ENCODE results near the gene GNG12.

Gene GNG12

GRCh38 chr1:67855444-67855843 is 22.2 kb upstream of the GNG12 start:
- DNase-seq (ENCODE audit: extremely low spot score), result no peak
- POLR2A ChIA-PET, result no interaction called here
- CTCF ChIA-PET, result no interaction called here
- no peak for TF ChIP-seq CTCF (IDR thresholded peaks at IDR 0.05; ENCODE audit: control extremely low read depth, extremely low read depth, low read depth, missing control alignments)

DNA sequence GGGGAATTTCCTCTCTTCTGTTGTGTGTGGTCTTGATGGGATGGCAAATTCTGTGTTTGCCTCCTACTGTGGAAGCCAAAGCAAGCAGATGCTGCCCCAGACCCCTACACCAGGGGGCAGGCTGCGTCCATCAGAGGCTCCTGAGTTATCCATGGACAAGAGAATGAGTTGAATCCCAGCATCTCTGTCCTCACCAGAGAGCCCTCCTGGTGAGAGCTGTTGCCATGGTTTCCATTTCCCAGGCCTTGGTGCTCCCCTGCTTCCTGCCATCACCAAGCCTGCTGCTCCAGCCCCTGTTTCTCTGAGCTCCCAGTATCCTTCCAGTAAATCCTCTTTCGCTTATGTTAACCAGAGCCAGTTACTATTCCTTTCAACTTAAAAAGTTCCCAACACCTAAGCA is 20.4 kb upstream of the GNG12 start:
- POLR2A ChIA-PET, result no interaction called here
- CTCF ChIA-PET, result interaction anchor here (0.6 to 1.4 kb wide), 4 partner anchors 12 to 292 kb away, joined by 3 to 4 read pairs (median 4); no protein-coding TSS in a partner anchor
- DNase-seq (ENCODE audit: extremely low spot score), result peak; percentile 22
- peak; percentile 43 for TF ChIP-seq CTCF (IDR thresholded peaks at IDR 0.05; ENCODE audit: control extremely low read depth, extremely low read depth, low read depth, missing control alignments)

GRCh38 chr1:67851800-67852199 is 18.5 kb upstream of the GNG12 start:
- ChIA-PET CTCF (interaction anchor here (1.5 to 3.8 kb wide), 8 partner anchors 10 to 265 kb away, joined by 4 to 52 read pairs (median 4); no protein-coding TSS in a partner anchor), POLR2A (no interaction called here)
- DNase-seq (ENCODE audit: extremely low spot score), result no peak
- TF ChIP-seq CTCF (IDR thresholded peaks at IDR 0.05; ENCODE audit: control extremely low read depth, extremely low read depth, low read depth, missing control alignments), result no peak

DNA sequence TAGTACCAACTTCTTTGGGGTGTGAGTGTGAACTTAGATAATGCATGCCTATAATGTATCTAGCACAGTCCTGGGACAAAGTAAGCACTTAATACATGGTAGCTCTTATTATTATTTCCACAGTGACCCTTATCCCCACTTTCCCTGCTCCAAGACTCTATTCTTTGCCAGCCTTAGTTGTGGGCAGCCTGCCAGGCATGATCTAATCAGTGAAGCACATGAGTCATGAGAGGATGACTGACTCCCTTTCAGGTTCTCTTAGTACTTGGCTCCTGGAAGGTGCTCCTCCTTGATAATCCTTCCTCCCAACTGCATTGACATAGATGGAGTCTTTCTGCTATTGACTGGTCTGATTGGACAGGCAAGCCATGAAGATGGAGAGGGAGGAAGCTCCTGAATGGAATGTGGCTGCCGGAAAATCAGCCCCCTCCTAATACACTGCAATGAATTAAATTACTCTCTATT is 17.4 kb upstream of the GNG12 start:
- POLR2A ChIA-PET, result no interaction called here
- DNase-seq (ENCODE audit: extremely low spot score), result no peak
- CTCF ChIA-PET, result interaction anchor here (0.8 to 3.8 kb wide), 26 partner anchors 9 to 1887 kb away, joined by 3 to 52 read pairs (median 4); partner anchors contain the start of gene GNG12
- TF ChIP-seq CTCF (IDR thresholded peaks at IDR 0.05; ENCODE audit: control extremely low read depth, extremely low read depth, low read depth, missing control alignments), result no peak

DNA sequence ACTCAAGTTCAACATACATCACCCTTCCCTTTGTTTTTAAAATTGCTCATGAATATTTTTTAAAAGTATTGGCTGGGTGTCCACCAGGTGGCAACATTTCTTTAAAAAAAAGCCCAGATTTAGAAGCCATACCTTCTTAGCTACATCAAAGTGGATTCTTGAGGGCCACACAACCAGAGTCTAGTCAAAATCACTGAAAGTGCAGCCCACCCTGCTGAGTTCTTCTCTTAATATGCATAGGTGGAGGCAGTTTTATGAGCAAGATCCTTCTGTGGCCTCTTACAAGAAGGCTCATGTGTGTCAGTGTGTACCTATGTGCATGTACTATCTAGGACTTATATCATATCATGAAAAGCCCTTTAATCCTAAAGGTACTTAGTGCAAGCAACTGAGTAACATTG is 16.9 kb upstream of the GNG12 start:
- POLR2A ChIA-PET, result no interaction called here
- CTCF ChIA-PET, result interaction anchor here (0.8 to 3.8 kb wide), 24 partner anchors 8 to 1887 kb away, joined by 3 to 52 read pairs (median 4); partner anchors contain the start of gene GNG12
- peak; percentile 18 for DNase-seq (ENCODE audit: extremely low spot score)
- peak; percentile 57 for TF ChIP-seq CTCF (IDR thresholded peaks at IDR 0.05; ENCODE audit: control extremely low read depth, extremely low read depth, low read depth, missing control alignments)

GRCh38 chr1:67847466-67847865 is 14.2 kb upstream of the GNG12 start:
- ChIA-PET CTCF (interaction anchor here (0.6 to 3.0 kb wide), 3 partner anchors 33 to 286 kb away, joined by 3 to 16 read pairs (median 4); no protein-coding TSS in a partner anchor), POLR2A (no interaction called here)
- DNase-seq (ENCODE audit: extremely low spot score), result no peak
- TF ChIP-seq CTCF (IDR thresholded peaks at IDR 0.05; ENCODE audit: control extremely low read depth, extremely low read depth, low read depth, missing control alignments), result no peak
